HG03520 (cell line): ENCODE data around the gene CPOX.

Experiments used
- ATAC-seq: cut with Tn5 transposase; IDR thresholded peaks from one replicate; pipeline ENCODE4 v1.9.1; 2021; ENCODE audit warnings: mild to moderate bottlenecking, moderate library complexity; ENCODE audit not compliant: unreplicated experiment

CPOX gene

DNA sequence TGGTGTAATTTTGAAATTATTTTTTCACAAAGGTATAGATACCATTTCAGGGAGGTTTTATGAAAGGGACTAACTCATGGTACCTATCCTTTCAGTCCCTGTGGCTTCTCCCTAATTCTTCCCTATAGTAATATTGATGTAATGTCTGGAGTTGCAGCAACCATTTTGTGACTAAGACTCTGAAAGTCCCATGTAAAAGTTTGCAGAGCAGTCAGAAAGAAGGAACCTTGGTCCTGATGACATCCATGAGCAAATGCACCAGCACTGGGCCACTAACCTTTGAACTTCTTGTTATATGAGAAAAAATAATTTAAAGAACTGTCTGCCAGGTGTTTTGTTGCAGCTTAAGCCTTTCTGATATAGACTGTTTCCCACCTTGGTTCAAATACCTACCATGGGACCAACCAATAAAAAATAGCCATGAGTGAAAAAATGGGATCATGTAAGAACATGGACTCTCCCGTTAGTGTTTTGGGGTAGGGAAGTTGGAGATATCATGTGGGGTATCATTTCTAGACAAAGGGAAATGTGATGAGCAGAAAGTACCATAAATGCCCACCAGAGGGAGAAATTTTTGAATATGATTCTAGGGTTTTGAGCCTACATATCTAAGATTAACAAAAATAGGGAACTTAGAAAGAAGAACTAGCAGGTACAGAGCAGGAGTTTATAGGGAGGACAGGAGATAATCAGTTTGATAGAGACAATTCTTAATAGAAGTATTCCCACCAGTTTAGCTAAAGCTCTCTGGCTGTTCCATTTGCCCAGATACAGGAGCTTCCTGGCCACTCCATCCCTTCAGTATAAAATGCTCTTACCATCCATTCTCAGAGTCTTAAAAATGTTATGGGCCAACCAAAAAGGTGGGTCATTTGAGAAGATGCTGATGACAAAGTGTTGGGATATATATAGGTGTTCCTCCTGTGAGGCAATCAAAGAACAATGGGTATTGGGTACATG, 3.4 kb upstream of the CPOX start:
- ATAC-seq = no peak

DNA sequence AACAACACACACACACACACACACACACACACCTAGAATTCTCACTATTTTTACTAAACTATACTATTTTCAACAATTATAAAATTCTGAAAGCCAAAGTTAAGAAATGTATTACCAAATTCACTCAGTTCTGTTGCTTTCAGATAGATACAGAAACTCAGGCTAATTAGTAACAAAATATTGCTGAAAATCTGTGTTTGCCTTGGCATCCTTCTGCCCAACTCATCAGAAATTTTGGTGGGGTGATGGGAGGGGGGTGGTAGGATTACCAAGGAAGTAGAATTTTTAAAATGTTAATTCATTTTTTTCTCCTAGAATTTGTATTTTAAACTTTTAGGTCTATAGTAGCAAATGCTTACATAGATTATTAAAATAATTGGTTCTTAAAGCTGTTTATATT, 2.7 kb upstream of the CPOX start:
- no peak for ATAC-seq

DNA sequence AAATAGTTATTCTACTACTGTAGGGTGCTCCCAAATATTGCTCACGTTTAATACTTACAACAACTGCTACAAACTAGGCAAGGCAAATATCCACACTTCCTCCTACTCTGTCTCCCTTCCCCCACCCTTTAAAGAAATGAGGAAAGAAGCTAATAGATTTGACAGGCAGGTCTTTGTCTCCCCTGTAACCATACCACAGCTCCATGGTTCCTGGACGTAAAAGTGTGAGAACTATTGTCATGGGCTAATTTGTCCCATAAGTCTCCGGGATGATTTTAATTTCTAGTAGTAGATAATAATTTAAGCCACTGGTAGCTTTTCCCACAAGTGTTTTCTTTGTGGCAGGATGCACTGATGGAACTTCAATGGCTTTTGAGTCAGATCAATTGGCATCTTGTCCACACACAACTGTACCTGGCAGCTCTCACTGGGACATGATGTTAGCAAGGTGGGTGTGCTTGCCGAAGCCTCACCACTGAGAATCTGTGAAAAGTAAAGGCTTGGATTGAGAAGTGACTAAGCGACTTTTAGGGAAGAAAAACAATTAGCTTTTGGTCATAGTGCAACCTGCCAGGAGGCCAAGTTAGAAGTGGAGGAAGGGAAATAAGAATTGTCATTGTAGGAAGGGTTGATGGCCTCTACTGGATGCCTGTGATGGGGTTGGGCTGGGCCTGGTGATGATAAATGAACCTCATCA, 1.4 kb upstream of the CPOX start:
- ATAC-seq = no peak

DNA sequence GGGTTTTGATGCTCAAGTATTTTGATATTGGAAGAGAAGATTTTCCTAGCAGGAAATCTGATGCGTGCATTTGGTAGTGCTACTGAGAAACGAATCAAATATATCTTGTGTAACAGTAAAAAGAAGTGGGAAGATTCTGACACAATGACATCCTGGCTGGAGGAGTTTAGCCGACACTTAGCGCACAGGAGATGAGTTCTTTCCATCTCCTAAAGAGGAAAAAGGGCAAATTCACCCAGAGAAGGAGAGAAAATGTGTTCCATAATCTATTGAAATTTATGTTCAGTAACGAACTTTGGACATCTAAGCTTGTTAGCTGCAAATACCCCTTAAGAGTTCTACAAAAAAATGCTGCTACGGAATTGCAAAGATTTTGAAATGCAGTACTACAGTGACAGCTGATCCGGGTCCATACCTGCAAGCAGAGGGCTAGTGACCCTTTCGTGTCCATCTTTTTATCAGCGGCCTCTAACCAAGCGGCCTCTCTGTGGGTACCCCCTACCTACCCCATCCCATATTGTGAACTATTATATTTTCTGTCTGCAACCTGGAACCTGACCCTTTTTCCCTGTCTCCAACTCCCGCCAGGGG, 971 bp downstream of the CPOX start:
- ATAC-seq = no peak

DNA sequence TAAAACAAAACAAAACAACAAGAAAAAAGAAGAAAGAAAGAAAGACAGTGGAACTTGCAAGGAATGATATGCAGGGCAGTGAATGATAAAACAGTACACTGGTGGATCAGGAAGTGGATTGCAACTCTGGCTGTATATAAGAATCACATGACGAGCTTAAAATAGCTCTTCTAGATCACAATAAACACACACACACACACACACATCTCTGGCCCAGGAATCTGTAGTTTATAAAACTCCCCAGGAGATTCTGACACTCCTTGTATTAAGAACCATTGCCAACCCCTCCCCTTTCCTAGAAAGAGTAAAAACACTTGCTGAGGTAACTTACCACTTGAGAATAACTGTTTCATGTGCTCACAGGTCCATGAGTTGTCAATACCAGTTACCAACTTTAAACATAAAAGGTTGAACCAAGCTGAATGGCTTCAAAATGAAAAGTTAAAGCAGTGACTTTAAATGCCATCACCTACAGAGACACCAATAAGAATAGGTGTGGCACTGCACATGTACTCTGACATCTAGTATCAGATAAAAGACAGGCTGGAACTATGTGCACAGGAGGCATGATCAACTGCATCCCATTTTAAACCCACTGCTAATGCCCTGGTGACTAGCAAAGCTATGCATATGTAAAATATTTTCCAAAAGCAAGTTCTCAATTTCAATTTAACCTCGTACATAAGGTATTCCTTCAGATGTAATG, 3.9 kb downstream of the CPOX start:
- ATAC-seq = no peak

DNA sequence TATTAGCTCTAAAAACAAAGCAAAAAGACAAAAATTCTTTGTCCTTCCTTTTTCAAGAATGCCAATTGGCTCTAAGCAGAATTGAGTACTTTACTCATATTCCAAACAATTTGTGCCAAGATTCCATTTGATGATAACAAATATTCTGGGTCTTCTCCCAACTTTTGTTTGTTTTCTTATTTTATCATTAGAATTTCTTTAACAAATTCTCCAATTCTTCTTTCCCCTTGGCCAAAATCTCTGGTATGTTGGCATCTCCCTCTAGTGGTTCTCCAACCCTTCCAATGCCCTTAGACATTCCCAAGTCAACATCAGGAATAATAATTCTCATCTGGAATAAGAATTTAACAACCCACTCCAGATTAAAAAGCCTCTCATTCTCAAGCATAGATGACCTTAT, 5.3 kb downstream of the CPOX start:
- ATAC-seq = no peak

DNA sequence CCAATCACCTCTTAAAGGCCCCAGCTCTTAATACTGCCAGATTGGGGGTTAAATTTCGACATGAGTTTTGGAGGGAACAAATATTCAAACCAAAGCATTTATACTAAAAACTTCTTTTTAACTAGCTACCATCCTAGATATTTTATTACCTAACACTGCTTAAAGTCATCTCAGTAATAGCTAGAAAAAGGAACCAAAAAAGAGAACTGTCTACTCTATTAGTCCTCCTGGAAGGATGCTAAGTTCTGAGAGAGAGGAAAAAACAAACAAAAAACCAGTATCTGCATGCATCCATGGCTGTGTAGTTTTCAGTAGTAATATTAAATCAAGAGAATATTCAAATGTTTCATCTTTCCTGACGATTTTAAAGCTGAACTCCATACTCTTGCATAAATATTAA, 5.8 kb downstream of the CPOX start:
- ATAC-seq = no peak

DNA sequence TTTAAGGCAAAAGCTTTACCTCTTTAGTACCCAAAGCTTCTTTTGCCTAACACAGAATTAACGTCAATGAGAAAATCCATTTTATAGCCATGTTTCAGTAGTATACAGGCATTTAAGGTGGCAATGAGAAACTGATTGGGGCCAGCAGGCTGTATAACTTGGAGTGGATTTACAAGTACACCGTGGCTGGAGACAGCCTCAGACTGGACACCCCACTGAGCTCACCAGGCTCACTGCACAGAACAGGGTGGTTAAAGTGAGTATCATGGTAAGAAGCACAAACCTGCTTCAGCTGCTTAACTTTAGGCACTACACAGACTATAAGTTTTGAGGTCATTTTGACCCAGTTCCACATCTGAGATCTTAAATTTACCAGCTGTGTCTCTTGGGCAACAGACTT, 8.9 kb downstream of the CPOX start:
- ATAC-seq = no peak

DNA sequence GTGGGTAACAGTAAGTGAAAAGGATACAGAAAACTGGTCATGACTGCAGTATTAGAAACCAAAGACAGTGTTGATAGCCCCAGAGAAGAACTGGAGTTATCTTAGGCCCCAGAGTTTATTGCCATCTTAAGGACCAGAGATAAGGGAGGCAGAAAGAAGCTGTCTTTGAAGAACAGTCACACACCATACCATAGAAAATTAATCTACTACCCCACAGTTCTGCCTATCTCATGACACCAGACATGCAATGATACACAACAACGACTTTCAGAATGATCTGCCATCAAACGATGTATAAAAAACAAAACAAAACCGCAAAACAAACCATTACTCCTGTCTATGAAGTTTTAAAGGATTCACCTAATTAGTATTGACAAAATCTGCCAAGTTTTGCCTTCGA, 9.6 kb downstream of the CPOX start:
- ATAC-seq = no peak

DNA sequence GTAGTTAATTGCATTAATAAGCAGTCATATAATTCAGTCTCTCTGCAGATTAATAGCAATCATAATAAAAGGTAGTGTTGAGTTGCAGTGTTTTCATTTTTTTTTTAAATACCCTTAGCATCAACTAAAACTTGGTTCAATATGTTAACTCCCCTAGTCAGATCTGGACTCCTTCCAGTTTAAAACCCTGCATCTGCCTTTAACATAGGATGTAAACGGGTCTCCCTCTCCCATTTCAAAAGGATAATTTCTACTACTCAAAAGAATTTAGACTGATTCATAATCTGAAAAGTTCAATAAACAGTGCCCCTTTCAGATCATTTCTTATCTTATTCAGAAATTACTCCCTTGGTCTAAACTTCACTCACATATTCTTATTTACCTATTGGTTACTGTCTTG, 11.4 kb downstream of the CPOX start:
- ATAC-seq = no peak

DNA sequence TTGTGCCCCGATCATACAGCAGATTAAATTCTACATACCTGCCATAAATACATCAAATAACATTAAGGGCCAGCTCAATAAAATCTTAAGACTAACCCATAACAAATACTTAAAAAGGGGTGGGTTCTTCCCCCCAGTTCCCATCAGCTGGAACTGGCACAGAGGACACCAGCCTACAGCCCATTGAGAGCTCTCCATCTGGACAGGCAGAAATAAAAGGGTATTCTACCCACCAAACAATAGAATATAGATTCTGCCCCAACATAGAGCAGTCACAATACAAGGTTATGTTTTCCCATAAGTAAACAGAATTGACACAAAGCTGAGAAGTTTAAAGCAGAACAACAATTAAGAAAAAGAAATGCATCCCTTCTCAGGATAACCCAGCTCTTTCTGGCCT, 11.9 kb downstream of the CPOX start:
- no peak for ATAC-seq

DNA sequence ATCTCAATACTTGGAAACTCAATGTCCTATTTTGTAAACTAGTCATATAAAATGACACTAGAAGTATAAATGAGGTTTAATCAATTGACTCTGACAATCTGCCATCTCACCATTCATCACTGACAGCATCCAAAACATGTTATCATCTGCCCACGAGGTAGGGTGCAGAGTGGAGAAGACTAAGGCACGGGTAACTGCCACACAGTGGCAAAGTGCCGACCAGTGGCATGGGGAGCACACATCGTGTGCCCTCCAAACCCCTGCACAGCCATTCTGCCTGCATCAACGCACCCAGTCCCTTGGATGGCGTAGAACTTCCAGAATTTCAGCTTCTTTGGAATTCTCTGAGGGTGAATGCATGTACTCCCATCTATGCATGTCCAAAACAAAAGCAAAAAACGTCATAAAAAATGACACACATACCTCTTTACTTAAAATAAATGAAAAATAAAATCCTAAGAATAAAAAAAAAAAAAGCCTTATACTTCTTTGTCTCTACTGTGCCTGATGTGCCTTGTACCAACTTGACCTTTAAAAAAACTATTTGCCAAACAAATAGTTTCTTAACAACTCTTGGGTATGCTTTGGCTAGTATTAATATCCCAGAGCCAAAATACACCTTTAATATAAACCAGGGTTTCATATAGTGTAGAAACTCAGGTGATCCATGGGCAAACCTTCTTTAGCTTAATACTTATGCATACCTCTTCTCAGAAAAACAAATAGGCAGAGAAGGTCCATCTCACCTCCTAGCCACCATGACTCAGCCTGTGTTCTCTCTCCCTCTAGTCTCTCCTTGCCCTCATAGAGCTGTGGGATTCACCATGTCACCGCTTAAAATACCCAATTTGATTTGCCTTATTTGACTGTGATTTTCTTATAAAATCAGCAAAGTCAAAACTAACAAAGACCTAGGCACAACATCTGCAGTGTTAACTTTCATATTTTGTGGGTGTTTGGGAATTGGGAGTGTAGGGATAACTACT, 12.7 kb downstream of the CPOX start:
- no peak for ATAC-seq

DNA sequence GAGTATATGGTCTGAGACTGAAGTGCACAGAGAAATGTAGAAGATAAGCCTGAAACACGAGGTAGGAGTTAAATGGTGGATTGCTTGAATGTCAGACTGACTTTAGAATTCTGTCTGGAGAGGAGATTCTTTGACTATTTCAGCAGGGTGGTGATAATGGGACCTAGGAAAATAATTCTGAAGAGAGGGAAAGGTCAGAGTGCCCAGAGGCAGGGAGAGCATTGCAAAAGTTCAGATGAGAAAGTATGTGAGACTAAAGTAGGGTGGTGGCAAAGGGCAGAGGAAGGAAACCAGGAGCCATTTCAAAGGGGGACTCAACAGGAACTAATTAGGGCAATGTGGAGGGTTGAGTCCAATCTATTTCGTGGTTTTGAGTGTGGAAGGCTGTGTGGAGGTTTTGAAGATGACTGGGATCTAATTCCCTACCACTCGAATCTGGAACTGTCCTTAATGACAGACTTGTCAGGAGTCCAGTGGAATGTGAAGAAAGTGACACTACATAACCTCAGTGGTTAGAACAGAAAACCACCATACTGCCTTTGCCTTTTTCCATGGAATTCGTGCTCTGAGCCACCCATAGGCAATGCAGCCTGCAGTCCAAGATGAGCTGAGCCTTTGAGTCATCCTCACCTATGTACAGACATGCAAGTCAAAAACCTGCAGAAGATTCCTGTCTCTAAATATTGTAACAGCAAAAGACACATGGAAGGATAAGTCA, 16.1 kb downstream of the CPOX start:
- ATAC-seq = no peak

DNA sequence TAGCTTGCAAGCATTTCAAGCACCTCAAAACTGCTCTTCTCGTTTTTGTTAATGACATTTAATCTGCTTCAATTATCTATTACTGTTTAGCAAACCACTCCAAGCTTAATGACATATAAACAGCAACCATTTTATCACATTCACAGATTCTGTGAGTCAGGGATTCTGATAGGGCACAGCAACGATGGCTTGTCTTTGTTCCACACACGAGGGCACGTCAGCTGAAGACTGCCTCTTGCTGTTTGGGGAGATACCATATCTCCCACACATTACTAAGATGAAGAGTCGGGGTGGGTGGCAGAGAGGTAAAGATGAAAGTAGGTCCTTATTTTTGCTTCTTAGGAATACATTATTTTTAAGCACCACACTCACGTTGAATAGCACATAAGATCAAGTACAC, 19.3 kb downstream of the CPOX start:
- peak; percentile 37 for ATAC-seq

DNA sequence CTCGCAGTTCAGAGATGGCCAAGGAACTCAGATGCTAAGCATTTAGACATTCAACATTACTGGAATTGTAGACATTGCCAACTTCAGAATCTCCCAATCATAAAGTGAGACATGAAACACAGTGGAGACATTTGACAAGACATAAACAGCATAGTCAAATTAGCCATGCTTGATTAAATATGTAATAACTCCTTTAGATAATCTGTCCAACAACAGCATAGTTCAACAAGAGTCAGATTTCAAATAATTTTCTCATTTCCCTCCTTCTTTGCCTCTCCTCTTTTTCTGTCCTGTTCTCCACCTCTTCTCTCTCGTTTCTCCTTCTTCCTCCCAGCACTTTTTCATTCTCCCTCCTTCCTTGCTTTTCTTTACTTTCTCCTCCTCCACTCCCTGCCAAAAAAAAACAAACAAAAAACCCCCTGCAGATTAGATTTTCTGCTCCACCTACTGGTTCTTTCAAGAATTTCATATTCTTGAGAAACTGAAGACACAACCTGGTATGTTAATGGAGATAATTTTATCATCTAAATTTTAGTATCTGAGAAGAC, 20.2 kb downstream of the CPOX start:
- peak; percentile 60 for ATAC-seq

DNA sequence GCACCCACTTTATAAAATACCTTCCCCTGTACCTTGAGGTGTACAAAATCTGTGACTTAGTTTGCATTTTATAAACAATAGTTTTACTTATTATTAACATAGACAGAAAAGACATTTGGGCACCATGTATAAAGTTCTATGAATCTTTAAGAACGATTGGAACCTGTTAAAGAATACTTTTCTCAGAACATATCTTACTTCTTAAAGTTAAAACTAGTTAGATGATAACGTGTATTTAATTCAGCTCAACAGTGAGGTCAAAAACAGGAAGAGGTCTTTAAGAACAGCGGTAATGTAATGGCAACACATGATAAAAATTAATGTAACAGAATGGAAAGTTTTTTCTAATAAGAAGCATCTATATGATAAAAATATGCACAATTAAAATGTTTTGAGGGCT, 25.0 kb downstream of the CPOX start:
- ATAC-seq = no peak

DNA sequence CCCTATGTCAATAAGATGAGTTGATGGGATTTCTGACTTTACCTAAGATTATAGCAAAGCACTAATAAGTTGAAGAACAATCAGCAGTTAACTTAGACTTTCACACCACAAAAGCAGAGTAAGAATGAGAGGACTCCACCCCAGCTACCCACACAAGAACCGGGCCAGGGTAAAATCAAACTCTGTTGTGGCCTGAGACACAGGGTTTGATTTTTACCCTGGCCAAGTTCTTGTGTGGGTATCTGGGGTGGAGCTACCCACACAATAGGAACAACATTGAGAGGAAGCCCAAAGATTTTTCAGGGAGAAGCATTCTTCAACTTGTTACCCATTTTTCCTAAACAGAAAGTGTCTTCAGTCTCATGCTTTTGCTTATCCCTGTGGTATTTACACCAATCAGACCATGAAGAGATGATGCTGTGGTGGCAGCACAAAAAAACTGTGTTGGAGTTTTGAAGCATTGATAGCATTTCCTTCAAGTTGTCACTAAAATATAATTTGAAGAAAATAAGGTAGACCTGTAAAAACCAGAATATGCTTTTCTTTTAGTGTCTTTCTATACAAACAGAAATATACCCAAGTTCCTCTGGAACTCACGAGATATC, 25.6 kb downstream of the CPOX start:
- peak; percentile 29 for ATAC-seq

DNA sequence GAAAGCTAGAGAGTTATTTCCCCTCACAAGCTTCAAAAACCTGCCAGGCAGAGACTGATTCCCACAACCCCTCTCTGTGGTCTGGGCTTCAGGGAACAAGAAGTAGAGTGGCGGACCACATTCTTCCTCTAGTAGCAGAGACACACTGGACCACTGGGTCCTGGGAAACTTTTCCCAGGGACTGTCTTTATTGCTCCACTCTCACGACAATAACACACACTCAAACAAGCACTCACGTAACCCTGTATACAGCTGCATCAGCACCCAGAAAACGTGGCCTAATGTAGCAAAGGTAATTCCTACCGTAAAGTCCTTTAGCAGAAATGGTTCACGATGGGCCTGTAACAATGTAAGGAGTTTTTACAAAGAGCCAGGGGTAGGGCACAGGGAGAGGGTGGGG, 27.6 kb downstream of the CPOX start:
- no peak for ATAC-seq

DNA sequence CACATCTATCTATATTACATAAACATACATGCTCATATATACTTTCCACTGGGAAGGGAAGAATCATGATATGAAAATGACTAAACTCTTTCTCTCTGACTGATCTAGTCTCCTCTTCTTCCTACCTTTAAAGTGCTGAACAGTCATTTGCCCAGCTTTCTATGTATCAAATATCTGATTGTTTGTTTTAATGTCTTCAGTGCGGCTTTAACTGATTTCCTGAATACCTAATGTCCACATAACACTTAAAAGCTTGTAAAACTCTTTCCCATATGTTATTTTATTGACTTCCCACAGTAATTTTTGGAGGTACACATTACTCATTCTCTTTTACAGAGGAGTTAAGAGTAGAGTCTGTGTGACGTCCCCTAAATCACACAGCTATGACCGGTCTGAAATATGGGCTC, 28.2 kb downstream of the CPOX start:
- no peak for ATAC-seq
